Stimulated activated CD4-positive, alpha-beta T cell treated with anti-CD3 and anti-CD28 coated beads, Interleukin-1b, Interleukin-23, amount 100 ng/mL, for 1 hour (primary cell): Measurements from ENCODE around the gene BAHCC1.

Experiments
- DNase-seq, 2 donors: peaks; one replicate each; pipeline ENCODE4 v3.0.0-alpha.2; 2020; ENCODE audit warnings: low read depth in 2 of 2

The BAHCC1 gene

GRCh38 chr17:81427173-81428120, 32.2 kb downstream of the BAHCC1 start:
- DNase-seq, result no peak

- no peak for DNase-seq
These were observed 32.9 kb downstream of the BAHCC1 start for GRCh38 chr17:81428121-81428515.

GRCh38 chr17:81428516-81428915, 33.3 kb downstream of the BAHCC1 start:
- no peak for DNase-seq

- no peak for DNase-seq
These were observed 33.9 kb downstream of the BAHCC1 start for GRCh38 chr17:81428948-81429774.

GRCh38 chr17:81429821-81430551, 34.7 kb downstream of the BAHCC1 start:
- no peak for DNase-seq

GRCh38 chr17:81431545-81432482, 36.6 kb downstream of the BAHCC1 start:
- DNase-seq, result no peak

GRCh38 chr17:81432941-81433340, 37.7 kb downstream of the BAHCC1 start:
- DNase-seq, result no peak

- no peak for DNase-seq
These were observed 38.4 kb downstream of the BAHCC1 start for GRCh38 chr17:81433656-81434055.

- DNase-seq, result no peak
These were observed 38.8 kb downstream of the BAHCC1 start for GRCh38 chr17:81434072-81434471.

- no peak for DNase-seq
These were observed 39.6 kb downstream of the BAHCC1 start for GRCh38 chr17:81434681-81435417.

- DNase-seq, result no peak
These were observed 40.5 kb downstream of the BAHCC1 start for GRCh38 chr17:81435652-81436293.

- no peak for DNase-seq
These were observed 41.1 kb downstream of the BAHCC1 start for GRCh38 chr17:81436294-81436849.

- no peak for DNase-seq
These were observed 42.0 kb downstream of the BAHCC1 start for GRCh38 chr17:81437191-81437651.

GRCh38 chr17:81438007-81438659, 42.9 kb downstream of the BAHCC1 start:
- no peak for DNase-seq

- DNase-seq, result no peak
These were observed 43.4 kb downstream of the BAHCC1 start for GRCh38 chr17:81438688-81439087.

- no peak for DNase-seq
These were observed 44.8 kb downstream of the BAHCC1 start for GRCh38 chr17:81440051-81440471.

- no peak for DNase-seq
These were observed 45.4 kb downstream of the BAHCC1 start for GRCh38 chr17:81440511-81441244.

GRCh38 chr17:81442791-81443190, 47.5 kb downstream of the BAHCC1 start:
- DNase-seq, result no peak
